Thoracic aorta (tissue), 2 donors: Measurements from ENCODE around the gene PLSCR1. TPM values are rescaled to one million over a fixed set of nuclear protein-coding genes. Genes with fewer than 3 reads are reported as not detected.
"Not testable (repeated sequence)": the region's sequence is repeated elsewhere in the genome, so short reads cannot be mapped to it uniquely, and the experiment has no call there.

Experiments
- ATAC-seq: fragments of 150-250 bp; one replicate; pipeline ENCODE4 v1.8.0; 2017; ENCODE audit warnings: low read depth; ENCODE audit not compliant: insufficient number of reproducible peaks, low FRiP score
- DNase-seq: peaks from one replicate; pipeline ENCODE4 v3.0.0-alpha.2; 2020; ENCODE audit warnings: low spot score
- H3K27ac ChIP-seq, 2 donors: fragments of 200-600 bp; sonication (generic); 1 replicate in 1 of 2; 2 replicates in 1 of 2; pipeline ENCODE4 v1.5.1; 2016; ENCODE audit warnings: mild to moderate bottlenecking in 2 of 2, moderate library complexity in 2 of 2
- H3K27me3 ChIP-seq: fragments of 200-600 bp; sonication (generic); replicated peaks from 2 replicates; pipeline ENCODE4 v1.6.0; 2016; ENCODE audit warnings: mild to moderate bottlenecking; ENCODE audit not compliant: insufficient read depth
- H3K36me3 ChIP-seq: fragments of 200-600 bp; sonication (generic); one replicate; pipeline ENCODE4 v1.5.1; 2016
- H3K4me1 ChIP-seq, 2 donors: fragments of 200-600 bp; sonication (generic); 1 replicate in 1 of 2; 2 replicates in 1 of 2; pipeline versions ENCODE4 v1.5.1 to v1.6.0; 2016; ENCODE audit warnings: low read depth in 2 of 2, mild to moderate bottlenecking in 1 of 2; ENCODE audit not compliant: control insufficient read depth in 1 of 2
- H3K4me3 ChIP-seq: fragments of 200-600 bp; sonication (generic); 2 replicates; pipeline ENCODE4 v1.5.1; 2016; ENCODE audit warnings: mild to moderate bottlenecking
- H3K9me3 ChIP-seq: fragments of 200-600 bp; sonication (generic); 2 replicates; pipeline ENCODE4 v1.5.1; 2016
- CTCF ChIP-seq: fragments of 200-600 bp; sonication (generic); IDR thresholded peaks from one replicate; pipeline ENCODE4 v1.5.1; 2019; ENCODE audit warnings: antibody characterized with exemption
- total RNA-seq, 2 donors: library from RNA; depleted of rRNA; stranded (reverse); fragments of >200 nt; gene quantifications; one replicate each; pipeline versions ENCODE4 v1.1.0 to v1.2.3, GENCODE V29; 2016

PLSCR1 gene
- total RNA-seq, 2 donors from 2014 or later = 116 to 565 TPM

- Histone ChIP-seq H3K4me3 (no peak overlapping the region), H3K4me1 (peaks cover 8 to 12% of the 10 kb centered on the region in 2 donors), H3K9me3 (no peaks in the 10 kb centered on the region), H3K36me3 (no peaks in the 10 kb centered on the region), H3K27ac (no peak overlapping the region), H3K27me3 (no peaks in the 10 kb centered on the region)
- TF ChIP-seq CTCF = no peak
- ATAC-seq (no peak), DNase-seq (no peak)
Measured at GRCh38 chr3:146502887-146503460, 41.4 kb downstream of the PLSCR1 start.

GRCh38 chr3:146501752-146502151 lies 42.7 kb downstream of the PLSCR1 start:
- no peak for ATAC-seq

DNA sequence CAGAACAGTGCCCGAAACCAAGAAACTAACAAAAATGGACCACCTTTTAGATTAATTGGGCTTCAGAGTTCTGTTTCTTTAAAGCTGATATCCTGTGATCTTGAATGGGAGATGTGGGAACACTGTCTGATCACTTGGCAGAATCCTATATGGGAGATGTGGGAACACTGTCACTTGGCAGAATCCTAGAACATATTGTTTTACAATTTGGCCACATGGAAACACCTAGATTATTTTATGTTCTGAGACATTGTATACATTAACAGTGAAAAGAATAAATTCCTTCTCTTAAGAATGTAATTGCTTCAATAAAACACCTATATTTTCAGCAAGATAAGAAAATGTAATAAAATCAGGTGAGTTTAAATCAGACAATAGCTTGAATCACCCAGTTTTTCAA lies 44.7 kb downstream of the PLSCR1 start:
- H3K9me3 ChIP-seq = no peaks in the 10 kb centered on the region
- H3K4me1 ChIP-seq = peaks cover under 1 to 5% of the 10 kb centered on the region in 2 donors
- no peaks in the 10 kb centered on the region for H3K36me3 ChIP-seq
- ATAC-seq = no peak
- no peak overlapping the region for H3K4me3 ChIP-seq
- no peak overlapping the region for H3K27ac ChIP-seq
- TF ChIP-seq CTCF = no peak
- no peak for DNase-seq
- no peaks in the 10 kb centered on the region for H3K27me3 ChIP-seq

More at GRCh38 chr3:146501752-146502151, 42.7 kb downstream of the PLSCR1 start:
- H3K4me1 ChIP-seq = peaks cover 6 to 8% of the 10 kb centered on the region in 2 donors
- H3K4me3 ChIP-seq = no peak overlapping the region
- no peaks in the 10 kb centered on the region for H3K36me3 ChIP-seq
- H3K27ac ChIP-seq = no peak overlapping the region
- TF ChIP-seq CTCF = no peak
- H3K27me3 ChIP-seq = no peaks in the 10 kb centered on the region
- H3K9me3 ChIP-seq = no peaks in the 10 kb centered on the region
- no peak for DNase-seq

DNA sequence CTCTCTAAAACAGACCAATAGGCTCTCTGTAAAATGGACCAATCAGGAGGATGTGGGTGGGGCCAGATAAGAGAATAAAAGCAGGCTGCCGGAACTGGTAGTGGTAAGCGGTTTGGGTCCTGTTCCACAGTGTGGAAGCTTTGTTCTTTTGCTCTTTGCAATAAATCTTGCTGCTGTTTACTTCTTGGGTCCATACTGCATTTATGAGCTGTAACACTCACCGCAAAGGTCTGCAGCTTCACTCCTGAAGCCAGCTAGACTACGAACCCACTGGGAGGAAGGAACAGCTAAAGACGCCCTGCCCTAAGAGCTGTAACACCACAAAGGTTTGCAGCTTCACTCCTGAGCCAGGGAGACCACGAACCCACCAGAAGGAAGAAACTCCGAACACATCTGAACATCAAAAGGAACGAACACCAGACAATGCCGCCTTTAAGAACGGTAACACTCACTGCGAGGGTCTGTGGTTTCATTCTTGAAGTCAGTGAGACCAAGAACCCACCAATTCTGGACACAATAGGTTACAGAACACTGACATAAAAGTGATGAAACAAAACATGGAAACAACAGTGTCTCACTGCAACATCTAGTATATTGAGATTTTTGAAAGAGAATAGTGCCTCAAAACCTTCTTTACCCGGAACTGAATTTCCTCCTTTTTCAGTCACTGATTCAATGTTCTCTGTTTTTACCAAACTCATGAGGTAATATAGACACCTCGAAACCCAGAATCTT lies 46.2 kb downstream of the PLSCR1 start:
- H3K27me3 ChIP-seq = no peaks in the 10 kb centered on the region
- DNase-seq = no peak
- no peak for ATAC-seq

GRCh38 chr3:146497145-146497843 lies 47.1 kb downstream of the PLSCR1 start:
- H3K27me3 ChIP-seq, H3K9me3 ChIP-seq, H3K4me3 ChIP-seq, DNase-seq, ATAC-seq, H3K27ac ChIP-seq, H3K4me1 ChIP-seq, H3K36me3 ChIP-seq: not testable (repeated sequence)

More for the DNA sequence above, 46.2 kb downstream of the PLSCR1 start:
- no peak for TF ChIP-seq CTCF
- H3K4me3 ChIP-seq = no peak overlapping the region
- no peak overlapping the region for H3K27ac ChIP-seq
- no peaks in the 10 kb centered on the region for H3K9me3 ChIP-seq
- no peaks in the 10 kb centered on the region for H3K4me1 ChIP-seq
- H3K36me3 ChIP-seq = no peaks in the 10 kb centered on the region
